PC-9 (cell line): Measurements from ENCODE around the gene NR6A1. TPM values are rescaled to one million over a fixed set of nuclear protein-coding genes. Genes with fewer than 3 reads are reported as not detected.

Source experiments
- BruUV-seq: library from RNA; stranded (reverse); fragments of 400-500 nt; replicated peaks from 2 replicates; lab custom pipeline; 2021; lab: Mats Ljungman, UMichigan
- CTCF ChIA-PET: fragments of 300-600 bp; sonication (Branson Sonifier 250); formaldehyde crosslinking; loops from one replicate; lab custom pipeline; 2022; ENCODE audit warnings: antibody characterized with exemption; lab: Charles Lee
- POLR2A ChIA-PET: fragments of 300-600 bp; sonication (Branson Sonifier 250); formaldehyde crosslinking; loops from one replicate; lab custom pipeline; 2022; ENCODE audit warnings: antibody characterized with exemption; ENCODE audit not compliant: unreplicated experiment; lab: Charles Lee
- DNase-seq, 2 experiments: peaks; one replicate each; pipeline versions ENCODE4 v3.0.0 to v3.0.0-alpha.2; 2015 to 2022; ENCODE audit warnings: mixed read lengths in 1 of 2
- H2AFZ ChIP-seq: fragments of 200-600 bp; sonication (generic); 2 replicates; pipeline ENCODE4 v1.8.1; 2017; ENCODE audit warnings: antibody characterized with exemption
- H3F3A ChIP-seq: fragments of 200-600 bp; sonication (generic); 2 replicates; pipeline ENCODE4 v1.8.1; 2017; ENCODE audit warnings: antibody characterized with exemption, mild to moderate bottlenecking, low read depth; ENCODE audit not compliant: insufficient read depth
- H3K27ac ChIP-seq: fragments of 200-600 bp; sonication (generic); 2 replicates; pipeline ENCODE4 v1.6.1; 2016; ENCODE audit warnings: mixed run types
- H3K27me3 ChIP-seq: fragments of 200-600 bp; sonication (generic); 2 replicates; pipeline ENCODE4 v1.6.1; 2016; ENCODE audit warnings: low read depth, mixed run types; ENCODE audit not compliant: insufficient read depth
- H3K36me3 ChIP-seq: fragments of 200-600 bp; sonication (generic); 2 replicates; pipeline ENCODE4 v1.6.1; 2016; ENCODE audit warnings: low read depth, mixed run types
- H3K4me1 ChIP-seq: fragments of 200-600 bp; sonication (generic); replicated peaks from 2 replicates; pipeline ENCODE4 v1.6.1; 2016; ENCODE audit warnings: mixed run types; ENCODE audit not compliant: insufficient read depth
- H3K4me2 ChIP-seq: fragments of 200-600 bp; sonication (generic); 2 replicates; pipeline ENCODE4 v1.6.1; 2017; ENCODE audit warnings: mixed run types
- H3K4me3 ChIP-seq: fragments of 200-600 bp; sonication (generic); 2 replicates; pipeline ENCODE4 v1.6.1; 2016; ENCODE audit warnings: mixed run types
- H3K79me2 ChIP-seq: fragments of 200-600 bp; sonication (generic); 2 replicates; pipeline ENCODE4 v1.6.1; 2017; ENCODE audit warnings: low read depth, mixed run types
- H3K9me2 ChIP-seq: fragments of 200-600 bp; sonication (generic); 2 replicates; pipeline ENCODE4 v1.8.1; 2017; ENCODE audit warnings: mild to moderate bottlenecking; ENCODE audit not compliant: insufficient read depth
- H3K9me3 ChIP-seq: fragments of 200-600 bp; sonication (generic); 2 replicates; pipeline ENCODE4 v1.8.1; 2016; ENCODE audit warnings: low read depth; ENCODE audit not compliant: insufficient read depth
- H4K20me1 ChIP-seq: fragments of 200-600 bp; sonication (generic); 2 replicates; pipeline ENCODE4 v1.8.1; 2017; ENCODE audit not compliant: insufficient read depth
- CTCF ChIP-seq: fragments of 200-600 bp; sonication (generic); conservative IDR thresholded peaks from 2 replicates; pipeline ENCODE4 v1.6.1; 2017; ENCODE audit warnings: mixed run types, antibody characterized with exemption, mild to moderate bottlenecking, moderate library complexity
- EZH2 ChIP-seq: fragments of 200-600 bp; sonication (generic); IDR thresholded peaks from 2 replicates; pipeline ENCODE4 v1.8.0; 2017; ENCODE audit warnings: antibody characterized with exemption, low read depth
- intact Hi-C: fragments of 100-400 bp; cut with micrococcal nuclease; formaldehyde crosslinking; loops from one replicate; pipeline ENCODE4 v1.10.0; 2022; ENCODE audit not compliant: unreplicated experiment
- total RNA-seq: library from RNA; stranded (reverse); gene quantifications from 2 replicates; pipeline ENCODE4 v1.2.3, GENCODE V29; 2021

NR6A1 gene
- total RNA-seq, 1 experiment from 2014 or later = 13.0 TPM

- Histone ChIP-seq H2AFZ (no peak overlapping the region), H3K4me3 (no peak overlapping the region), H3K36me3 (no peaks in the 10 kb centered on the region), H3F3A (no peaks in the 10 kb centered on the region), H3K4me2 (no peak overlapping the region), H3K27me3 (peaks cover 29% of the 10 kb centered on the region), H3K9me3 (no peaks in the 10 kb centered on the region), H4K20me1 (no peaks in the 10 kb centered on the region), H3K9me2 (no peaks in the 10 kb centered on the region), H3K79me2 (no peaks in the 10 kb centered on the region), H3K27ac (no peak overlapping the region), H3K4me1 (no peaks in the 10 kb centered on the region)
- TF ChIP-seq CTCF (no peak), EZH2 (no peak)
- ChIA-PET CTCF (no interaction called here), POLR2A (no interaction called here)
- BruUV-seq = no TSS peak
- DNase-seq = no peak
- intact Hi-C loops = no loop called here
Observed at GRCh38 chr9:124495126-124496074, 275.7 kb downstream of the NR6A1 start.

- no TSS peak for BruUV-seq
- CTCF ChIA-PET = no interaction called here
Observed at GRCh38 chr9:124493794-124494479, 277.2 kb downstream of the NR6A1 start.

GRCh38 chr9:124493218-124493617 lies 277.9 kb downstream of the NR6A1 start:
- no peak overlapping the region for H3K27ac ChIP-seq
- ChIA-PET CTCF (no interaction called here), POLR2A (no interaction called here)
- BruUV-seq = no TSS peak
- H3F3A ChIP-seq = no peaks in the 10 kb centered on the region
- no peak overlapping the region for H3K4me2 ChIP-seq
- H3K79me2 ChIP-seq = no peaks in the 10 kb centered on the region
- TF ChIP-seq EZH2 (no peak), CTCF (no peak)
- no peaks in the 10 kb centered on the region for H3K4me1 ChIP-seq
- no peak overlapping the region for H2AFZ ChIP-seq
- H3K9me3 ChIP-seq = no peaks in the 10 kb centered on the region
- intact Hi-C loops = no loop called here
- no peaks in the 10 kb centered on the region for H3K36me3 ChIP-seq
- H3K27me3 ChIP-seq = peaks cover 30% of the 10 kb centered on the region
- H3K9me2 ChIP-seq = no peaks in the 10 kb centered on the region
- no peak overlapping the region for H3K4me3 ChIP-seq
- DNase-seq = no peak
- H4K20me1 ChIP-seq = no peaks in the 10 kb centered on the region

More at GRCh38 chr9:124493794-124494479, 277.2 kb downstream of the NR6A1 start:
- H3K27ac ChIP-seq = no peak overlapping the region
- peaks cover 31% of the 10 kb centered on the region for H3K27me3 ChIP-seq
- H3K9me2 ChIP-seq = no peaks in the 10 kb centered on the region
- H4K20me1 ChIP-seq = no peaks in the 10 kb centered on the region
- H3K4me3 ChIP-seq = no peak overlapping the region
- no peak for DNase-seq
- H3K4me2 ChIP-seq = no peak overlapping the region
- POLR2A ChIA-PET = interaction anchor here (0.7 kb wide), 1 partner anchor 249 kb away, joined by 6 read pairs; no protein-coding TSS in a partner anchor
- H3K79me2 ChIP-seq = no peaks in the 10 kb centered on the region
- H3K4me1 ChIP-seq = no peaks in the 10 kb centered on the region
- no peaks in the 10 kb centered on the region for H3F3A ChIP-seq
- no peak for TF ChIP-seq EZH2
- no peaks in the 10 kb centered on the region for H3K9me3 ChIP-seq
- no peaks in the 10 kb centered on the region for H3K36me3 ChIP-seq
- no peak overlapping the region for H2AFZ ChIP-seq
- intact Hi-C loops = no loop called here
